ENCODE data around the gene NAPEPLD.
"Not testable (repeated sequence)": the region's sequence is repeated elsewhere in the genome, so short reads cannot be mapped to it uniquely, and the experiment has no call there.

NAPEPLD gene

GRCh38 chr7:103058122-103058521 is 90.8 kb downstream of the NAPEPLD start:
- intact Hi-C loops (cut with DNase I; ENCODE audit: low total_unique reads): loop anchor here (10.0 kb wide), 1 partner anchor 293 kb away; no protein-coding TSS in a partner anchor
- H3K27me3 ChIP-seq: no peaks in the 10 kb centered on the region
- no peaks in the 10 kb centered on the region for H3K36me3 ChIP-seq
- no peak for DNase-seq
- no peak overlapping the region for H3K4me3 ChIP-seq
- TF ChIP-seq CTCF (IDR thresholded peaks at IDR 0.05): no peak
- H3K4me1 ChIP-seq: no peaks in the 10 kb centered on the region
- no peak overlapping the region for H3K27ac ChIP-seq
- no peaks in the 10 kb centered on the region for H3K9me3 ChIP-seq

GRCh38 chr7:103056006-103056405 is 92.9 kb downstream of the NAPEPLD start:
- intact Hi-C loops (cut with DNase I; ENCODE audit: low total_unique reads): loop anchor here (10.0 kb wide), 1 partner anchor 291 kb away; no protein-coding TSS in a partner anchor
- H3K27me3 ChIP-seq, H3K4me1 ChIP-seq, H3K27ac ChIP-seq, H3K4me3 ChIP-seq, DNase-seq, H3K9me3 ChIP-seq, H3K36me3 ChIP-seq: not testable (repeated sequence)

GRCh38 chr7:103051519-103051918 is 97.4 kb downstream of the NAPEPLD start:
- Histone ChIP-seq H3K4me3 (no peak overlapping the region), H3K4me1 (no peaks in the 10 kb centered on the region), H3K9me3 (no peaks in the 10 kb centered on the region), H3K36me3 (no peaks in the 10 kb centered on the region), H3K27me3 (no peaks in the 10 kb centered on the region), H3K27ac (no peak overlapping the region)
- TF ChIP-seq CTCF (IDR thresholded peaks at IDR 0.05): peak in 1 of 2 experiments; percentile 5
- intact Hi-C loops (cut with DNase I; ENCODE audit: low total_unique reads): loop anchor here (10.0 kb wide), 1 partner anchor 287 kb away; no protein-coding TSS in a partner anchor
- no peak for DNase-seq
